Subcutaneous abdominal adipose tissue (tissue), 5 donors: ENCODE results near the gene AGAP1.

ENCODE experiments used
- H3K27ac ChIP-seq: one replicate; pipeline ENCODE4 v1.7.0; 2013; ENCODE audit warnings: low read depth, mild to moderate bottlenecking, inconsistent platforms, low read length, moderate library complexity
- H3K27me3 ChIP-seq, 5 donors: one replicate each; pipeline ENCODE4 v1.7.0; 2013; ENCODE audit warnings: low read length in 5 of 5, inconsistent platforms in 1 of 5; ENCODE audit not compliant: control insufficient read depth in 5 of 5, insufficient read depth in 4 of 5
- H3K36me3 ChIP-seq, 5 donors: one replicate each; pipeline ENCODE4 v1.7.0; 2013; ENCODE audit warnings: low read length in 5 of 5; ENCODE audit not compliant: control insufficient read depth in 5 of 5, insufficient read depth in 5 of 5
- H3K4me1 ChIP-seq, 5 donors: one replicate each; pipeline ENCODE4 v1.7.0; 2013; ENCODE audit warnings: low read length in 5 of 5, mild to moderate bottlenecking in 3 of 5, moderate library complexity in 1 of 5; ENCODE audit not compliant: control insufficient read depth in 5 of 5, insufficient read depth in 5 of 5
- H3K4me3 ChIP-seq, 5 donors: one replicate each; pipeline ENCODE4 v1.7.0; 2013; ENCODE audit warnings: low read length in 5 of 5, low read depth in 1 of 5
- H3K9ac ChIP-seq, 5 donors: one replicate each; pipeline ENCODE4 v1.7.0; 2013; ENCODE audit warnings: low read length in 5 of 5, mild to moderate bottlenecking in 4 of 5, moderate library complexity in 3 of 5
- H3K9me3 ChIP-seq, 5 donors: one replicate each; pipeline ENCODE4 v1.7.0; 2013; ENCODE audit warnings: low read length in 5 of 5; ENCODE audit not compliant: control insufficient read depth in 5 of 5
- donor health status: healthy.
- donor health status: healthy.
- donor health status: healthy.
- donor health status: healthy.
- donor health status: healthy.

Gene AGAP1

GRCh38 chr2:235931676-235932075 lies 437.8 kb downstream of the AGAP1 start:
- peaks cover 0 to 40% (median 36%) of the 10 kb centered on the region in 5 donors for H3K36me3 ChIP-seq
- H3K27me3 ChIP-seq, result no peaks in the 10 kb centered on the region
- peaks cover 0 to 5% (median 0%) of the 10 kb centered on the region in 5 donors for H3K9me3 ChIP-seq
- H3K27ac ChIP-seq, result no peak overlapping the region
- H3K4me1 ChIP-seq, result no peaks in the 10 kb centered on the region
- no peak overlapping the region for H3K9ac ChIP-seq
- no peak overlapping the region for H3K4me3 ChIP-seq

DNA sequence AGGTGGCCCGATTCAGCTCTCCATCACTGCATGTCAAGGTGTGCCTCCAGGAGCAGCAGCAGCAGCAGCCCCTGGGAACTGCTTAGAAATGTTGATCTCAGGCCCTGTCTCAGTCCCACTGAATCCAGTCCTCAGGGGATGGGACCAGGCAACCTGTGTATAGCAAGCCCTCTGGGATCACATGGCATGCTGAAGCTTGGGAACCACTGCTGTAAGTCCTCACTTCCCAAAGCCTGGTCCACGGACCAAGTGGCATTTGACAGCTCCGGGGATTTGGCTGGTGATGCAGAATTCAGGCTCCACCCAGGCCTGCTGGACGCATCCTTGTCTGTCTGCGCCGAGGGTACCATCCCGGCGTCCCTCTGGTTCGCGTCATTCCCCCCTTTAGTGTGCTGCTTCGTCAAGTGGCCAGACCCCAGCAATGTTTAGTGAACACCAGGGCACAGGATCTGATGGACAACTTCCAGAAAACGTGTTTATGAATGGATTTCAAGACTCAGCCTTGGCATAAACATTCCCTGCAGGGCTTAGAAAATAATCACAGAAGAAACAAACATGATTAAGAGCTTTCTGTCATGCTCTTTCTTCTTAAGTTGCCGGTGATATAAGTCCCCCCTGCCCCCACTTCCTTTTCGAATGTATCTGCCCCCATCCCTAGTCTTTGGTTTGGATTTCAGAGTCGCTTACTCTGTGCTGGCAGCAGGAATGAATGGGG lies 440.4 kb downstream of the AGAP1 start:
- no peak overlapping the region for H3K9ac ChIP-seq
- no peak overlapping the region for H3K4me3 ChIP-seq
- H3K27ac ChIP-seq, result no peak overlapping the region
- peaks cover 0 to 48% (median 37%) of the 10 kb centered on the region in 5 donors for H3K36me3 ChIP-seq
- no peaks in the 10 kb centered on the region for H3K27me3 ChIP-seq
- H3K4me1 ChIP-seq, result no peaks in the 10 kb centered on the region
- peaks cover 0 to 5% (median 0%) of the 10 kb centered on the region in 5 donors for H3K9me3 ChIP-seq

- no peak overlapping the region for H3K27ac ChIP-seq
- peaks cover 0 to 55% (median 37%) of the 10 kb centered on the region in 5 donors for H3K36me3 ChIP-seq
- H3K27me3 ChIP-seq, result no peaks in the 10 kb centered on the region
- H3K9ac ChIP-seq, result no peak overlapping the region
- H3K9me3 ChIP-seq, result peaks cover 0 to 5% (median 0%) of the 10 kb centered on the region in 5 donors
- no peak overlapping the region for H3K4me3 ChIP-seq
- no peaks in the 10 kb centered on the region for H3K4me1 ChIP-seq
These were observed 441.1 kb downstream of the AGAP1 start for GRCh38 chr2:235934774-235935484.

- no peak overlapping the region for H3K9ac ChIP-seq
- peaks cover 0 to 5% (median 0%) of the 10 kb centered on the region in 5 donors for H3K9me3 ChIP-seq
- no peaks in the 10 kb centered on the region for H3K27me3 ChIP-seq
- H3K36me3 ChIP-seq, result peaks cover 0 to 51% (median 34%) of the 10 kb centered on the region in 5 donors
- no peaks in the 10 kb centered on the region for H3K4me1 ChIP-seq
- H3K27ac ChIP-seq, result no peak overlapping the region
- no peak overlapping the region for H3K4me3 ChIP-seq
These were observed 441.9 kb downstream of the AGAP1 start for GRCh38 chr2:235935773-235936172.

GRCh38 chr2:235936493-235936892 lies 442.6 kb downstream of the AGAP1 start:
- Histone ChIP-seq H3K27ac (no peak overlapping the region), H3K9ac (no peak overlapping the region), H3K9me3 (peaks cover 0 to 5% (median 0%) of the 10 kb centered on the region in 5 donors), H3K4me1 (no peaks in the 10 kb centered on the region), H3K27me3 (no peaks in the 10 kb centered on the region), H3K36me3 (peaks cover 0 to 44% (median 29%) of the 10 kb centered on the region in 5 donors), H3K4me3 (no peak overlapping the region)

DNA sequence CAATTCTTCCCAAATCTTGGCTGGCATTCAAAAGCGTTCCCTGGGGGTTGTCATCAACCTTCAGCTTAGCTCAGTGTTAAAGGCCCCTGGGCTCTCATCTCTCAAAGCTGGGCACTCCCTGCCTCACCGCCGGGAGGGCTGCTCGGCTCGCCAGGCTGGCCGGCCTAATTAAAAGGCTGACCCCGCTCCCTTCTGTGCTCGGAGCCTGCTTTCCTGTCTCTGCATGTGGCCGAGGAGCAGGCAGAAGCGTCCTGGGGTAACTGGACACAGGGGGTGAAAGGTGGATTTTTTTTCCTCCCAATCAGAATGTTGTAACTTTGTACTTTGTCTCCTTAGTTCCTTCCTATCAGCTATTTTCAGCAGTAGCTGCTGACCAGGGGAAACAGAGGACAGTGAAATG lies 443.2 kb downstream of the AGAP1 start:
- H3K9me3 ChIP-seq, result peaks cover 0 to 5% (median 0%) of the 10 kb centered on the region in 5 donors
- no peaks in the 10 kb centered on the region for H3K4me1 ChIP-seq
- H3K36me3 ChIP-seq, result peaks cover 0 to 38% (median 26%) of the 10 kb centered on the region in 5 donors
- no peak overlapping the region for H3K27ac ChIP-seq
- no peak overlapping the region for H3K4me3 ChIP-seq
- H3K9ac ChIP-seq, result no peak overlapping the region
- H3K27me3 ChIP-seq, result no peaks in the 10 kb centered on the region

DNA sequence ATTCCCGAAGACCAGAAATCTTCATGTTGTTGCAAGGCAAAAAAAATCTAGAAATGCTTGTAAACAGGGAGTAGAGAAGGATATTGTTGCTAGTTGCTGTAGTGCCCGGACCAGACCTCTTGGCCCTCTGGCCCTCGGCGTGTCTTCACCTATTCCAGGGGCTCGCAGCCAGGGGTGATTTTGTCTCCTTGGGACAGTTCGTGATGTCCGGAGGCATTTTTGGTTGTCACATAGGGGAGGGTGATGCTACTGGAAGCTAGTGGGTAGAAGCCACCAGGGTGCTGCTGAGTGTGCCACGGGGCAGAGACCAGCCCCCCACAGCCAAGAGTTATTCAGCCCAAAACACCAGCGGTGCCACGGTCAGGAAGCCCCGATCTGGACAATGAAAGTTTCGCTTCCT lies 443.7 kb downstream of the AGAP1 start:
- H3K9me3 ChIP-seq, result peaks cover 0 to 5% (median 0%) of the 10 kb centered on the region in 5 donors
- no peak overlapping the region for H3K4me3 ChIP-seq
- no peak overlapping the region for H3K9ac ChIP-seq
- no peaks in the 10 kb centered on the region for H3K4me1 ChIP-seq
- H3K27ac ChIP-seq, result no peak overlapping the region
- H3K36me3 ChIP-seq, result peaks cover 0 to 34% (median 22%) of the 10 kb centered on the region in 5 donors
- no peaks in the 10 kb centered on the region for H3K27me3 ChIP-seq

- Histone ChIP-seq H3K27me3 (no peaks in the 10 kb centered on the region), H3K9ac (no peak overlapping the region), H3K4me1 (no peaks in the 10 kb centered on the region), H3K27ac (no peak overlapping the region), H3K36me3 (peaks cover 0 to 31% (median 19%) of the 10 kb centered on the region in 5 donors), H3K4me3 (no peak overlapping the region), H3K9me3 (peaks cover 0 to 5% (median 0%) of the 10 kb centered on the region in 5 donors)
These were observed 444.1 kb downstream of the AGAP1 start for GRCh38 chr2:235937936-235938335.

- H3K9me3 ChIP-seq, result peaks cover 0 to 5% (median 0%) of the 10 kb centered on the region in 5 donors
- no peak overlapping the region for H3K4me3 ChIP-seq
- no peak overlapping the region for H3K9ac ChIP-seq
These were observed 444.8 kb downstream of the AGAP1 start for GRCh38 chr2:235938611-235939010.

DNA sequence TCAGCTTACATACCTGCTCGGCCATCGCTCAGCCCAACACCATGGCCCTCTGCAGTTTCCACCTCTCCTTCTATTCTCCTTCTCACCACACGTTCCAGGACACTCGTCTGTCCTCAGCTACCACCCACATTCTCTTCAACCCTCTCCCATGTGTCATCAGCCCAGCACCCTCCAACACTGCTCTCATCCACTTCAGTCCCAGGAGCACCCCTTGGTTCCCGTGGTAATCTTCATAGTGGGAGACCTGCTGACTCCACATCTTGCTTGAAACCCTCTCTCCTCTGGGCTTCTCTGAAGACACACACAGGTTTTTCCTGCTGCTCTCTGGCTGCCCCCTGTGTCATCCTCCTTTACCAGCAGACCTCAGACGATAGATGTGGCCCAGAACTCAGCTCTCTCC lies 445.6 kb downstream of the AGAP1 start:
- no peak overlapping the region for H3K9ac ChIP-seq
- H3K27me3 ChIP-seq, result no peaks in the 10 kb centered on the region
- peaks cover 0 to 24% (median 14%) of the 10 kb centered on the region in 5 donors for H3K36me3 ChIP-seq
- no peaks in the 10 kb centered on the region for H3K4me1 ChIP-seq
- no peak overlapping the region for H3K27ac ChIP-seq
- peaks cover 0 to 5% (median 0%) of the 10 kb centered on the region in 5 donors for H3K9me3 ChIP-seq
- H3K4me3 ChIP-seq, result no peak overlapping the region

More at GRCh38 chr2:235938611-235939010, 444.8 kb downstream of the AGAP1 start:
- Histone ChIP-seq H3K27me3 (no peaks in the 10 kb centered on the region), H3K4me1 (no peaks in the 10 kb centered on the region), H3K27ac (no peak overlapping the region), H3K36me3 (peaks cover 0 to 31% (median 19%) of the 10 kb centered on the region in 5 donors)
